B cell (primary cell): Measurements from ENCODE around the gene TMEM150C. TPM values are rescaled to one million over a fixed set of nuclear protein-coding genes. Genes with fewer than 3 reads are reported as not detected.
"Not testable (repeated sequence)": the region's sequence is repeated elsewhere in the genome, so short reads cannot be mapped to it uniquely, and the experiment has no call there.

Experiments
- ATAC-seq: fragments of 200-7000 bp; cut with Tn5 transposase; one replicate; pipeline ENCODE4 v1.10.0; 2021; ENCODE audit warnings: low read depth, mild to moderate bottlenecking, moderate number of reproducible peaks, moderate library complexity
- CTCF ChIA-PET: fragments of 350-600 bp; sonication (Branson Sonifier 250); formaldehyde crosslinking; loops from one replicate; lab custom pipeline; 2021; ENCODE audit warnings: antibody characterized with exemption, inconsistent platforms; lab: Charles Lee
- POLR2A ChIA-PET: fragments of 350-600 bp; sonication (Branson Sonifier 250); formaldehyde crosslinking; loops from one replicate; lab custom pipeline; 2021; ENCODE audit warnings: antibody characterized with exemption; lab: Charles Lee
- DNase-seq: peaks from one replicate; pipeline ENCODE4 v3.0.0; 2013
- H2AFZ ChIP-seq: 2 replicates; pipeline ENCODE4 v1.6.1; 2012; ENCODE audit warnings: mild to moderate bottlenecking, low read depth, low read length; ENCODE audit not compliant: insufficient read depth, poor library complexity, severe bottlenecking
- H3K27ac ChIP-seq, 2 donors: 1 replicate in 1 of 2; 2 replicates in 1 of 2; pipeline ENCODE4 v1.5.1; 2012 to 2013; ENCODE audit warnings: low read length in 2 of 2, mild to moderate bottlenecking in 2 of 2, moderate library complexity in 1 of 2
- H3K27me3 ChIP-seq, 4 experiments: fragments of 200-600 bp in 1 of 4; sonication (generic) in 1 of 4; replicated peaks in 1 of 4; 1 replicate in 2 of 4; 2 replicates in 2 of 4; pipeline versions ENCODE4 v1.6.1 to v1.7.0; 2013 to 2016; ENCODE audit warnings: low read length in 3 of 4, mild to moderate bottlenecking in 2 of 4, mixed read lengths in 1 of 4, moderate library complexity in 1 of 4; ENCODE audit not compliant: insufficient read depth in 4 of 4, control insufficient read depth in 3 of 4; ENCODE audit errors: control extremely low read depth in 1 of 4
- H3K36me3 ChIP-seq, 2 experiments: replicated peaks in 1 of 2; 1 replicate in 1 of 2; 2 replicates in 1 of 2; pipeline versions ENCODE4 v1.6.1 to v1.7.1; 2013; ENCODE audit warnings: low read length in 1 of 2; ENCODE audit not compliant: insufficient read depth in 2 of 2, control insufficient read depth in 1 of 2; ENCODE audit errors: control extremely low read depth in 1 of 2, extremely low read depth in 1 of 2
- H3K4me1 ChIP-seq, 2 donors: fragments of 200-600 bp in 1 of 2; sonication (generic) in 1 of 2; 1 replicate in 1 of 2; 2 replicates in 1 of 2; pipeline versions ENCODE4 v1.5.1 to v1.6.1; 2013 to 2017; ENCODE audit warnings: low read length in 2 of 2; ENCODE audit not compliant: control insufficient read depth in 2 of 2, insufficient read depth in 2 of 2
- H3K4me2 ChIP-seq: replicated peaks from 2 replicates; pipeline ENCODE3; 2012; ENCODE audit warnings: mild to moderate bottlenecking, low read depth, low read length; ENCODE audit not compliant: poor library complexity, severe bottlenecking
- H3K4me3 ChIP-seq, 5 experiments: fragments of 200-600 bp in 1 of 5; sonication (generic) in 1 of 5; 1 replicate in 3 of 5; 2 replicates in 2 of 5; pipeline versions ENCODE4 v1.5.1 to v1.7.0; 2011 to 2016; ENCODE audit warnings: low read length in 4 of 5, mild to moderate bottlenecking in 4 of 5, low read depth in 2 of 5, control low read depth in 1 of 5, moderate library complexity in 1 of 5; ENCODE audit not compliant: insufficient read depth in 1 of 5; ENCODE audit errors: control extremely low read depth in 1 of 5, extremely low read depth in 1 of 5
- H3K79me2 ChIP-seq: fragments of 200-600 bp; sonication (generic); one replicate; pipeline ENCODE4 v1.6.0; 2016; ENCODE audit warnings: low read length; ENCODE audit not compliant: control insufficient read depth, insufficient read depth
- H3K9ac ChIP-seq: fragments of 200-600 bp; sonication (generic); 2 replicates; pipeline ENCODE4 v1.6.1; 2017; ENCODE audit warnings: mild to moderate bottlenecking, low read length, moderate library complexity
- H3K9me3 ChIP-seq, 3 donors: one replicate each; pipeline versions ENCODE4 v1.6.1 to v1.7.1; 2013; ENCODE audit warnings: low read length in 2 of 3; ENCODE audit not compliant: control insufficient read depth in 2 of 3, insufficient read depth in 1 of 3; ENCODE audit errors: control extremely low read depth in 1 of 3
- H4K20me1 ChIP-seq: 2 replicates; pipeline ENCODE4 v1.6.0; 2012; ENCODE audit warnings: mild to moderate bottlenecking, low read length; ENCODE audit not compliant: insufficient read depth, control insufficient read depth, poor library complexity, severe bottlenecking
- H3K27ac Mint-ChIP-seq: one replicate; pipeline ENCODE4 v1.8.0; 2021; ENCODE audit warnings: mixed read lengths
- H3K27me3 Mint-ChIP-seq: one replicate; pipeline ENCODE4 v1.8.0; 2021; ENCODE audit warnings: mixed read lengths
- H3K4me1 Mint-ChIP-seq: one replicate; pipeline ENCODE4 v1.8.0; 2021; ENCODE audit warnings: mixed read lengths
- H3K4me3 Mint-ChIP-seq: one replicate; pipeline ENCODE4 v1.8.0; 2021; ENCODE audit warnings: mixed read lengths
- H3K9me3 Mint-ChIP-seq: one replicate; pipeline ENCODE4 v1.8.0; 2022; ENCODE audit warnings: mixed read lengths; ENCODE audit not compliant: insufficient read depth
- EZH2 ChIP-seq: IDR thresholded peaks from 2 replicates; pipeline ENCODE4 v1.6.1; 2012; ENCODE audit warnings: borderline replicate concordance, low read depth, mild to moderate bottlenecking, moderate library complexity, low read length; ENCODE audit not compliant: insufficient read depth, poor library complexity, severe bottlenecking
- WGBS: methylation state at CpG from one replicate; pipeline ENCODE4 v1.1.5; 2013; ENCODE audit warnings: missing lambda C conversion rate; ENCODE audit not compliant: insufficient coverage; 5-methylcytosine and 5-hydroxymethylcytosine counted together
- intact Hi-C: fragments of 100-400 bp; cut with micrococcal nuclease; formaldehyde crosslinking; loops from one replicate; pipeline ENCODE4 v1.10.0; 2022
- polyA plus RNA-seq: library from polyadenylated mRNA; depleted of rRNA; stranded (reverse); fragments of >200 nt; gene quantifications from 2 replicates; pipeline ENCODE4 v1.2.3, GENCODE V29; 2012
- total RNA-seq, 2 donors: library from RNA; stranded (reverse); fragments of 120-200 nt in 1 of 2; gene quantifications; 1 replicate in 1 of 2; 2 replicates in 1 of 2; pipeline versions ENCODE4 v1.2.3 to v1.2.4, GENCODE V29; 2013 to 2022
- TF ChIP-seq, protein P1 (sequence below): fragments of 200-600 bp; IDR thresholded peaks from one replicate; pipeline ENCODE4 v1.8.0; 2022; ENCODE audit warnings: antibody characterized with exemption, mild to moderate bottlenecking

Gene TMEM150C
- total and polyA plus RNA-seq, 2 donors (not counting 1 experiment from before 2014, with no cell fraction given): 0.04 TPM; not detected in 1

DNA sequence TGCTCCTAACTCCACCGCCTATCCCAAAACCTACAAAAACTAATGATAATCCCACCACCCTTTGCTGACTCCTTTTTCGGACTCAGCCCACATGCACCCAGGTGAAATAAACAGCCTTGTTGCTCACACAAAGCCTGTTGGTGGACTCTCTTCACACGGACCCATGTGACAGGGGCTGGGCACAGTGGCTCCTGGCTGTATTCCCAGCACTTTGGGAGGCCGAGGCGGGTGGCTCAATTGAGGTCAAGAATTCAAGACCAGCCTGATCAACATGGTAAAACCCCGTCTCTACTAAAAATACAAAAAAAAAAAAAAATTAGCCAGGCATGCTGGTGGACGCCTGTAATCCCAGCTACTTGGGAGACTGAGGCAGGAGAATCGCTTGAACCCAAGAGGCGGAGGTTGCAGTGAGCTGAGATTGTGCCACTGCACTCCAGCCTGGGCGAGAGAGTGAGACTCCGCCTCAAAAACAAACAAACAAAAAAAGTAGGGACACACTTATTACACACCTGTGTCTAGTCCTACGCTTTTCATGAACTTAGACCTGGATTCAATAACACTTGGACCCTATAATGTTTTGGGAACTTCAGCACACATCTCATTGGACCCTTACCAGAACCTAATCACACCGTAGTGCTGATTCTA, 2.6 kb downstream of the TMEM150C start:
- H2AFZ ChIP-seq, H4K20me1 ChIP-seq, CTCF ChIA-PET, H3K27ac Mint-ChIP-seq, ATAC-seq, H3K9me3 ChIP-seq, intact Hi-C loops, H3K9ac ChIP-seq, H3K4me3 ChIP-seq, H3K9me3 Mint-ChIP-seq, H3K4me3 Mint-ChIP-seq, DNase-seq, POLR2A ChIA-PET, H3K36me3 ChIP-seq, H3K4me2 ChIP-seq, H3K27ac ChIP-seq, H3K79me2 ChIP-seq: not testable (repeated sequence)
- 96% methylated on average over 8 of the region's 13 CpGs for WGBS
- peaks cover 8 to 10% of the 10 kb centered on the region in 2 donors for H3K4me1 ChIP-seq
- Mint-ChIP-seq H3K4me1 (peaks cover 13% of the 10 kb centered on the region), H3K27me3 (peaks cover 52% of the 10 kb centered on the region)
- H3K27me3 ChIP-seq: peaks cover 0 to 37% (median 21%) of the 10 kb centered on the region in 4 experiments

GRCh38 chr4:82555276-82555675, 6.5 kb downstream of the TMEM150C start:
- H3K27ac Mint-ChIP-seq: no peak overlapping the region
- no peaks in the 10 kb centered on the region for H3K79me2 ChIP-seq
- no peak overlapping the region for H3K27ac ChIP-seq
- no peak overlapping the region for H3K4me3 Mint-ChIP-seq
- peaks cover 0 to 3% (median 0%) of the 10 kb centered on the region in 3 donors for H3K9me3 ChIP-seq
- H2AFZ ChIP-seq: no peak overlapping the region
- intact Hi-C loops: no loop called here
- peaks cover 29% of the 10 kb centered on the region for H3K27me3 Mint-ChIP-seq
- no peaks in the 10 kb centered on the region for H3K4me1 Mint-ChIP-seq
- WGBS: 17% methylated on average over 1 of the region's 3 CpGs
- TF ChIP-seq, protein P1, sequence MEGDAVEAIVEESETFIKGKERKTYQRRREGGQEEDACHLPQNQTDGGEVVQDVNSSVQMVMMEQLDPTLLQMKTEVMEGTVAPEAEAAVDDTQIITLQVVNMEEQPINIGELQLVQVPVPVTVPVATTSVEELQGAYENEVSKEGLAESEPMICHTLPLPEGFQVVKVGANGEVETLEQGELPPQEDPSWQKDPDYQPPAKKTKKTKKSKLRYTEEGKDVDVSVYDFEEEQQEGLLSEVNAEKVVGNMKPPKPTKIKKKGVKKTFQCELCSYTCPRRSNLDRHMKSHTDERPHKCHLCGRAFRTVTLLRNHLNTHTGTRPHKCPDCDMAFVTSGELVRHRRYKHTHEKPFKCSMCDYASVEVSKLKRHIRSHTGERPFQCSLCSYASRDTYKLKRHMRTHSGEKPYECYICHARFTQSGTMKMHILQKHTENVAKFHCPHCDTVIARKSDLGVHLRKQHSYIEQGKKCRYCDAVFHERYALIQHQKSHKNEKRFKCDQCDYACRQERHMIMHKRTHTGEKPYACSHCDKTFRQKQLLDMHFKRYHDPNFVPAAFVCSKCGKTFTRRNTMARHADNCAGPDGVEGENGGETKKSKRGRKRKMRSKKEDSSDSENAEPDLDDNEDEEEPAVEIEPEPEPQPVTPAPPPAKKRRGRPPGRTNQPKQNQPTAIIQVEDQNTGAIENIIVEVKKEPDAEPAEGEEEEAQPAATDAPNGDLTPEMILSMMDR: no peak
- TF ChIP-seq EZH2: no peak
- H3K36me3 ChIP-seq: no peaks in the 10 kb centered on the region
- peaks cover 0 to 14% (median 8%) of the 10 kb centered on the region in 4 experiments for H3K27me3 ChIP-seq
- no peak overlapping the region for H3K4me2 ChIP-seq
- no peak overlapping the region for H3K4me3 ChIP-seq
- ATAC-seq: no peak
- H3K4me1 ChIP-seq: no peaks in the 10 kb centered on the region
- DNase-seq: no peak
- CTCF ChIA-PET: no interaction called here
- H4K20me1 ChIP-seq: no peaks in the 10 kb centered on the region
- no peak overlapping the region for H3K9ac ChIP-seq
- no peaks in the 10 kb centered on the region for H3K9me3 Mint-ChIP-seq
- POLR2A ChIA-PET: no interaction called here
